Kidney epithelial cell (primary cell): Measurements from ENCODE around the gene KIF24. TPM values are rescaled to one million over a fixed set of nuclear protein-coding genes. Genes with fewer than 3 reads are reported as not detected.
"Not testable (repeated sequence)": the region's sequence is repeated elsewhere in the genome, so short reads cannot be mapped to it uniquely, and the experiment has no call there.

Experiments used
- DNase-seq: peaks from one replicate; pipeline ENCODE4 v3.0.0-alpha.2; 2010; ENCODE audit warnings: low read depth
- H3K27me3 ChIP-seq: 2 replicates; pipeline ENCODE4 v1.6.0; 2011; ENCODE audit warnings: low read length; ENCODE audit not compliant: control insufficient read depth, insufficient read depth
- H3K36me3 ChIP-seq: 2 replicates; pipeline ENCODE4 v1.5.1; 2011; ENCODE audit warnings: low read length; ENCODE audit not compliant: control insufficient read depth, insufficient read depth
- H3K4me3 ChIP-seq: 2 replicates; pipeline ENCODE4 v1.5.1; 2011; ENCODE audit warnings: low read depth, mild to moderate bottlenecking, control low read depth, low read length
- total RNA-seq: library from RNA; depleted of rRNA; stranded (reverse); fragments of >200 nt; gene quantifications from 2 replicates; pipeline ENCODE4 v1.2.3, GENCODE V29; 2015
- TF ChIP-seq, protein P1 (sequence below): IDR thresholded peaks from 2 replicates; pipeline ENCODE4 v1.5.1; 2011; ENCODE audit warnings: mild to moderate bottlenecking, moderate library complexity, low read length, control low read depth, inconsistent platforms; ENCODE audit not compliant: insufficient read depth, poor library complexity, severe bottlenecking

The KIF24 gene
- total RNA-seq, 1 donor from 2014 or later: 1.2 TPM

- DNase-seq: no peak
- peaks cover 3% of the 10 kb centered on the region for H3K36me3 ChIP-seq
- H3K27me3 ChIP-seq: no peaks in the 10 kb centered on the region
- no peak overlapping the region for H3K4me3 ChIP-seq
- TF ChIP-seq, protein P1, sequence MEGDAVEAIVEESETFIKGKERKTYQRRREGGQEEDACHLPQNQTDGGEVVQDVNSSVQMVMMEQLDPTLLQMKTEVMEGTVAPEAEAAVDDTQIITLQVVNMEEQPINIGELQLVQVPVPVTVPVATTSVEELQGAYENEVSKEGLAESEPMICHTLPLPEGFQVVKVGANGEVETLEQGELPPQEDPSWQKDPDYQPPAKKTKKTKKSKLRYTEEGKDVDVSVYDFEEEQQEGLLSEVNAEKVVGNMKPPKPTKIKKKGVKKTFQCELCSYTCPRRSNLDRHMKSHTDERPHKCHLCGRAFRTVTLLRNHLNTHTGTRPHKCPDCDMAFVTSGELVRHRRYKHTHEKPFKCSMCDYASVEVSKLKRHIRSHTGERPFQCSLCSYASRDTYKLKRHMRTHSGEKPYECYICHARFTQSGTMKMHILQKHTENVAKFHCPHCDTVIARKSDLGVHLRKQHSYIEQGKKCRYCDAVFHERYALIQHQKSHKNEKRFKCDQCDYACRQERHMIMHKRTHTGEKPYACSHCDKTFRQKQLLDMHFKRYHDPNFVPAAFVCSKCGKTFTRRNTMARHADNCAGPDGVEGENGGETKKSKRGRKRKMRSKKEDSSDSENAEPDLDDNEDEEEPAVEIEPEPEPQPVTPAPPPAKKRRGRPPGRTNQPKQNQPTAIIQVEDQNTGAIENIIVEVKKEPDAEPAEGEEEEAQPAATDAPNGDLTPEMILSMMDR: no peak
These were observed 9.8 kb upstream of the KIF24 start for GRCh38 chr9:34338665-34339385.

- H3K4me3 ChIP-seq, H3K27me3 ChIP-seq, DNase-seq, H3K36me3 ChIP-seq: not testable (repeated sequence)
These were observed 9.0 kb upstream of the KIF24 start for GRCh38 chr9:34338079-34338478.

DNA sequence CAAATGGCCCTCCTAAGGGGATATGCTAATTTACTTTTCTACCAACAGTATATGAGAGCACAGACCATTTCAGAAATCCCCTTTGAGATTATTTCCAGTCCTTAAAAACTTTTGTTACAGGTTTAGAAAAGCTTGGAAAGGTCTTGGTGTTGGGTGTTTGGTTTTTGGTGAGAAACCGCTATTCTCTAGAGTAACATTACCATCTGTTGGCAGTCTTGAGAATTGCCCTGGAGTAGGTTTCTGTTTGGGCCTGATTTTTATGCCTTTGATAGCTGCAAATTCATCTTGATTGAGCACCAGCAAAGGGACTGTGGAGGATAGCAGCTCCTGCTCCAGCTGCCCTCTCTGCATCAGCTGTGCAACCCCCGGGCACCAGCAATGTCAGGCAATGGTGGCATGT is 8.3 kb upstream of the KIF24 start:
- Histone ChIP-seq H3K27me3 (no peaks in the 10 kb centered on the region), H3K36me3 (peaks cover 3% of the 10 kb centered on the region), H3K4me3 (no peak overlapping the region)
- TF ChIP-seq, protein P1: peak; percentile 14
- DNase-seq: no peak

DNA sequence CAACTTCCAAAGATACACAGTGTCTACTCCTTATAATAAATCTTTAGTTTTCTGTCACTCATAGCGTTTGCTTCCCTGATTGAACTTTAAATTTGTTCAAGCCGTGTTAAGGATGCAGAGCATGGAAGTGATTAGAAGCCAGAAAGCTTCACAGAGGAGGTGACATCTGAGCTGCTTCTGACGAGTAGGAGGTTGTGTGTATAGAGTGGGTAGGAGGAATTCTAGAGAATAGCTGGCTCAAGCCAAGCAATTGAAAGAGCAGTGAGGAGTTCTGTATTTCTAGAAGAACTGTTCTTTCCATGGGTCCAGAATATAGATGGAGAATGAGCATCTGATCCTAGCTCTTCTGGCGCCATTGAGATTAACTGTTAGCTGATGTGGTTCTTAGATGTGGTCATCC is 6.3 kb upstream of the KIF24 start:
- H3K4me3 ChIP-seq: no peak overlapping the region
- H3K27me3 ChIP-seq: no peaks in the 10 kb centered on the region
- peaks cover 3% of the 10 kb centered on the region for H3K36me3 ChIP-seq
- DNase-seq: no peak
- TF ChIP-seq, protein P1: no peak

DNA sequence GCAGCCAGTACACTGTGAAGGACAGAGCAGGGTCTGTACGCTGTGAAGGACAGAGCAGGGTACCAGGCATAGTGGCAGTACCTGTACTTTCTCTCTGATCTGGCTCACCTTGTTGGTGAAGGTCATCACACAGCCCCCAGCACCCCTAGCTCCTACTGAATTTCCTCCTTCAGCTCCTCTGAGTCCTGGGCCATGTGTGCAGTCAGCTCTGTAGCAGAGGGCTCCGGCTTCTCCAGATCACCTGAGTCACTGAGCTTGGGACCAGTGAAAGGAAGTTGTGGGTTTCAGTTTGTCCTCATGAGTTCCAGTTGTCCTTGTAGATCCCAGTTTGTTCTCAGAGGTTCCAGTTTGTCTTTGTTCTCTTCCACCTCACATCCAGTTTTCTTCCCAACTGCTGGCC is 5.8 kb upstream of the KIF24 start:
- H3K36me3 ChIP-seq: peaks cover 2% of the 10 kb centered on the region
- no peaks in the 10 kb centered on the region for H3K27me3 ChIP-seq
- TF ChIP-seq, protein P1: no peak
- no peak for DNase-seq
- H3K4me3 ChIP-seq: no peak overlapping the region

GRCh38 chr9:34334337-34334824 is 5.3 kb upstream of the KIF24 start:
- no peak for DNase-seq
- Histone ChIP-seq H3K36me3 (peaks cover 2% of the 10 kb centered on the region), H3K27me3 (no peaks in the 10 kb centered on the region), H3K4me3 (no peak overlapping the region)
- TF ChIP-seq, protein P1: no peak
